HG03139 (cell line): ENCODE measurements around the gene CFAP100.

Experiments used
- ATAC-seq: cut with Tn5 transposase; IDR thresholded peaks from one replicate; pipeline ENCODE4 v1.9.1; 2021; ENCODE audit not compliant: unreplicated experiment

CFAP100 gene

DNA sequence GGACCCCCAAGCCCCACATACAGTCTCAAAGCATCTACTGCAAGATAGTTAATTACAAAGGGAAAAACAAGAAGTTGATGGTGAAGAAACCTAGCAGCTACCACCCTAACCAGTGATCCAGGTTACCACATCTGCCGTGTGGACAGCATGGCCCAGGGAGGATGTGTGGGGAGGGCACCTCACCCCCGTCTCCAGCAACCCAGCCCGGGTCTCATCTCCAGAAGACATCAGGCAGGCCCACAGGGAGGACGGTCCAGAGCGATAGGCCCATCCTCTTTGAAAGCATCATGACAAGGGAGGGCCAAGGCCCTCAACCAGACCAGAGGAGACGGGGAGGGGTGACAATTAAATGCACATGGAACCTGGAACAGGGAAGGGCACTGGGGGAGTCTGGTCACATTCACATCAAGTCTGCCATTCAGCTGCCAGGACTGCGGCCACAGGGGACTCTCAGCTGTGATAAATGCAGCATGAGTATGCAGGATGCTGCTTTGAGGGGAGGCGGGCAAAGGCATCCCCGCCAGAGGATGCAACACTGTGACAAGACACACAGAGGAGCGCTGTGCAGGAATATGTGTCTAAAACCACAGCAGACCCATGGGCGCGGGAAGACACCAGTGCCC, 62.2 kb downstream of the CFAP100 start:
- no peak for ATAC-seq

- no peak for ATAC-seq
Measured at GRCh38 chr3:126459111-126459762, 64.5 kb downstream of the CFAP100 start.

DNA sequence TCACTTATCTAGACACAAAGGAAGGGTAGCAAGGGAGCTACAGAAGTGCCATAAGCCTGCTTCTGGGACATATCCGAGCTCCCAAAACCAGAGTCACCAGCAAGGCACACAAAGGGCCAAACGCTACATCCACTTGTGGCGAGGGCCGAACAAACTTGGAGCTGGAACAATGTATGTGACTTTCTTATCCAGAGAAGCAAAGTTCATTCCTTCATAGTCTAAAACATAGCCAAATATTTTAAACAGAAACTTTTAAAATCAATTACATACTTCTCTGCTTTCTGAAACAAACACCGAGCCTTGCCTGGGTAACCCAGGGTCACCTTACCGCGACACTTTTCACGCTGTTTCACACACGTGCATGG, 65.0 kb downstream of the CFAP100 start:
- no peak for ATAC-seq

DNA sequence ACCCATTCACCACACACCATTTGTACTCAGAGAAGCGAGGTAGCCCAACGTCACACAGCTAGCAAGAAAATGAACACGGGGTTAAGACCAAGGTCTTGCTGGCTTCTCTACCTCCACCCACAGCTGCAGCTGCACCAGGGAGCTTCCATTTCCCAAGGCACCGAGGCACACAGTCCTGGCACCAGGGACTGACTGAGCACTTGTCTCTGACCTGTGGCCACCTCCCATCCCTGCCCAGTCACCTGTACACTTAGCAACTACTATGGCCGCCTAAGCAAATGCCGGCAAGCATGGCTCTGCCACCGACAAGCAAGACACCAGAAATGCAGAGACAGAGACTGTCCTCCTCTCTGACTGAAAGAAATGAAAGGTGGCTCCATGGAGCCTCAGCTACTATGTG, 65.7 kb downstream of the CFAP100 start:
- no peak for ATAC-seq

DNA sequence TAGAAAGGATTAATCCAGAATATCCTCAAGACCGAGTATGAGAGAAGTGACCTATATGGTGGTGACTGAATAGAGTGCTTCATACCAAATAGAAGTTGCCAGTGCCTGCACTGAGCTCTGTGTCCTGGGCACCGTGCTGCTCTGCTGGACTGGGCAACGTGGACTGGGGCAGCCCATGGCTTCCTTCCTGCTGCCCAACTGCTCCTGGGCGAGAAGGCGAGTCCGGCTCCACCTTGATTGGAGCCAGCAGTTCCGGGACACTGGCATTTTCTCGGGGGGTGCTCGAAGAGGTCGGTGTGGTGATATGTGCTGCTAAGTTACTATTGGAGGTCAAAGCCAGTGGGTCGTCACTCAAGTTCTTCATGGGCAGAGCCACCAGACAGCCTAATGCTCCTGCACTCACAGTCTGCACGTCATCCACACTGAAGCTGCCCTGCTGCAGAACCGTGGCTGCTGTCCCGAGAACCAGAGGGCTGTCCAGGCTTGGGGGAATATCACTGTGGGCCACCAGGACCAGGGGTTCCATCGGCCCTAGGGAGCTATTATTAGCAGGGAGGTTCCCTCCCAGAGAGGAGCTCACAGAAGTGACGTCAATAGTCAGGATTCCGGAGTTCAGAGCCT, 66.9 kb downstream of the CFAP100 start:
- ATAC-seq = no peak

DNA sequence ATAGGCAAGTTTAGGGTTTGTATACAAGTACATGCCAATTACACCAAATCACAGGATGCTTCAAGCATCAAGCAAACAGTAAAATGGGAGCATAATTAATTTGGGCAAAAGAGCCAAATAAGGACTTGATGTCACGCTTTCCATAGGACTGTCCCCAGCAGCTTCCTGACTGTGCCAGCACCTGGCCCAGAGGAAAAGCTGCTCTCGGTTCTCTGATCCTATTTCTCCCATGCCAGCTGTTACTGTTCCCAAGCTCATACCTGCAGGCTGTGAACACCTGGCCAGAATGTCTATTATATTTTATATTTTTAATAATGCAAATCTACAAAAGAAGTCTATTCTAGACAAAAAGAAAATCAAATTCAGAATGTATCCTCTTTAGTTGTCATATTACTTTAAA, 68.8 kb downstream of the CFAP100 start:
- no peak for ATAC-seq

DNA sequence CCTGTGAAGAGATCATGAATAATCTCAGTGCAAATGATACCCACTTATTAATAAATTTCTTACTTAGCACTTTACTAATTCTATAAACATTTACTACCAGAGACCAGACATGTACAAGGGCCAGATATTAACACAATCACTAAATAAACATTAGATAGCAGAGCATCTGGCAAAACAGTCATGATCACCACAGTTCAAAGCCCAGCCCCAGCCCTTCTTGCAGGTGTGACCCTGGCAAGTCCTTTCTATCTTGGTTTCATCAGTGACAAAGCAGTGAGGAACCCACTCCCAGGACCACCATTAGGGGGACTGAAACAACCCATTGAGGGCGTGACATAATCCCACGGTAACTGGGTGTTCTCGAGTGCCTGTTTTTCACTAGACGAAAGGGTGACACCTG, 69.4 kb downstream of the CFAP100 start:
- ATAC-seq = no peak

DNA sequence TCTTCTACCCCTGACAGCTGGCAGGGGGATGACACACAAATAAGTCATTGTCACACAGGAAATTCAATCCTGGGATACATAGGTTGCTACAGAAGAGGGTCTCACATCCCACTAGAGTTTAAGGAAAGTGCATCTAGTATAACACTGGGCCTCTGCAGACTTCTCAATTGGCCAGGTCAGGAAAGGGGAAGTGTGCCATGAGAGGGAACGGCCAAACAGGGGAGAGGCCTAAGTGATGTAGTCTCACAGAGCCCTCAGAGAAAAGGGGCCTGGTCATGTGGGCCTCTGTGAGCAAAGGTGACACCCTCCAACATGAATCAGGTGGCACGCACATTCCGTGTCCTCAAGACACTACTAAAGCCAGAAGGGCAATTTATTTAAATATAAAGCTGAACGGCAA, 69.8 kb downstream of the CFAP100 start:
- ATAC-seq = no peak

- no peak for ATAC-seq
Measured at GRCh38 chr3:126464997-126465396, 70.3 kb downstream of the CFAP100 start.

GRCh38 chr3:126465928-126466544, 71.3 kb downstream of the CFAP100 start:
- no peak for ATAC-seq

GRCh38 chr3:126466886-126467610, 72.3 kb downstream of the CFAP100 start:
- no peak for ATAC-seq

GRCh38 chr3:126467611-126467955, 72.9 kb downstream of the CFAP100 start:
- ATAC-seq = no peak

- ATAC-seq = no peak
Measured at GRCh38 chr3:126468028-126468891, 73.6 kb downstream of the CFAP100 start.

GRCh38 chr3:126469479-126469878, 74.8 kb downstream of the CFAP100 start:
- ATAC-seq = no peak

DNA sequence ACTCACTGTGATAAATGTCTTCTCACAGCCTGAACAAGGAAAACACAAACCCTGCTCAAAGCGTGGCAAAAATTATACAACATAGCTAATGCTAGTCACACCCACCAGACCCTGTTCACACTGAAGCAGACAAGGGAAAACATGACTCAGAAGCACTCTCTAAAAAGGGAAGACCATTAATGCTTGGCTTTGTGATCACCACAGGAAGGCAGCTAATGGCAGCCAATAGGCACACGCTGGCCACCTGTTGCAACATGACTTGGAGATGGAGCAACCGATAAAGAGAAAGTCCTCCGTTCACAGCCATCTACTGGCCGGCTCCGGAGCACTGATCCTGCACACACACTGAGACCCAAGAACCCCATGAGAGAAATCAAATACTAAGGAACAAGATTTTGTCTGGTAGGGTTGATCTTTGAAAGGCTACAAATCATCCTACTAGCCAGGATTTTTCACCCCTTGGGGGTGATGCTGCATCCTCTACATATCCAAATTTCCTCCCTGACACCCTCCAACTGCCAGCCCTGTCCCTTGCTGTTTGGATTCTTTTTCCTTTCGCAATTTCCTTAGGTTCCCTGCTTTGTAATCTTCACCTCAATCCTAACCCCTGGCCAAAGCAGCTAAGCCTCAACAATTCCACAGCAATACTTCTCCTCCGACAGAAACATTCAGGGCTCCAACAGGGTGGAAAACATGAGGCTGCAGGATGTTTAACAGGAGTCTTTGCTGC, 77.7 kb downstream of the CFAP100 start:
- no peak for ATAC-seq

DNA sequence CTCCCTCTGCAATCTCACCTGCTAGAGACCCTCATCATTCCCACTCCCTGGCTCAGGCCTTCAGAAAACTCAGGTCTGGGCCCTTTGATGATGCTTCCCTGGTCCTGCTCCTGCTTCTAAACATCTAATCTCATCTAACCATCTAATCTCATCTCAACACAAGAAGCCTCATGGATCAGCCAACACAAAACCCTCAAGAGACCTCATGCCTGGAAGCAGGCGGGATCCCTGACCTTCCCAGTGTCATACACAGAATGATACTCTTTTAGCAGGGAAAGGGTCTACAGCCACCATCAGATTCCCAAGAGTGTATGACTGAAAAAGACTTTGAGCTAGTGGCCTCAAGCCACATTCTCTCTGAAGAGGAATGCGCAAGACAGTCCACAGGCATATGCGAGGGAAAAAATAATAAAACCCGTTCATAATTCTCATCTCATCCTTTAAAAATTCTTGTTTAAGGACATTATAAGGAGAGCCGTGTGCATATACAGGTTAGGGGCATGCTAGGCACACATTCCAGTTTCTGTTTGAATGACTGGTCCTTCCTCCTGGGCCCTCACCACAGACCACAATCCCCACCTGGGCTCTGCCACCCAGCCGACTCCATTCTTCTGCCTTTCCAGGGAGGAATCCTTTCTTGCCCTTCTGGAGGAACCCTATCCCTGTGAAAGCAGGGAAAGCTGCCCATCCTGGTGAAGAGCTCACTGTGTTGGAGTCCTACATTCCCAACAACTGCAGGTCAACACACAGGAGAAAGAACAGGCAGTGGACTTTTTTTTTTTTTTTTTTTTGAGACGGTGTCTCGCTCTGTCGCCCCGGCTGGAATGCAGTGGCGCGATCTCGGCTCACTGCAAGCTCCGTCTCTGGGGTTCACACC, 78.8 kb downstream of the CFAP100 start:
- ATAC-seq = no peak

GRCh38 chr3:126474498-126475412, 80.0 kb downstream of the CFAP100 start:
- peak; percentile 23 for ATAC-seq
